Suprapubic skin (tissue), 4 donors: ENCODE results near the gene OSBPL9.

Experiments
- POLR2A ChIP-seq, 2 donors: fragments of 450-650 bp; IDR thresholded peaks; one replicate each; pipeline ENCODE4 v1.6.1; 2017; ENCODE audit warnings: antibody characterized with exemption in 2 of 2, mild to moderate bottlenecking in 2 of 2, moderate library complexity in 2 of 2
- POLR2AphosphoS5 ChIP-seq, 3 donors: sonication (generic); formaldehyde crosslinking; IDR thresholded peaks; one replicate each; pipeline ENCODE4 v1.6.1; 2017; ENCODE audit warnings: antibody characterized with exemption in 3 of 3
- TF ChIP-seq, protein P1 (sequence below), 2 donors: fragments of 200-600 bp in 1 of 2; fragments of 450-650 bp in 1 of 2; sonication (generic) in 1 of 2; IDR thresholded peaks; one replicate each; pipeline ENCODE4 v1.5.1; 2016 to 2019; ENCODE audit warnings: antibody characterized with exemption in 2 of 2, mild to moderate bottlenecking in 1 of 2, moderate library complexity in 1 of 2

DNA sequence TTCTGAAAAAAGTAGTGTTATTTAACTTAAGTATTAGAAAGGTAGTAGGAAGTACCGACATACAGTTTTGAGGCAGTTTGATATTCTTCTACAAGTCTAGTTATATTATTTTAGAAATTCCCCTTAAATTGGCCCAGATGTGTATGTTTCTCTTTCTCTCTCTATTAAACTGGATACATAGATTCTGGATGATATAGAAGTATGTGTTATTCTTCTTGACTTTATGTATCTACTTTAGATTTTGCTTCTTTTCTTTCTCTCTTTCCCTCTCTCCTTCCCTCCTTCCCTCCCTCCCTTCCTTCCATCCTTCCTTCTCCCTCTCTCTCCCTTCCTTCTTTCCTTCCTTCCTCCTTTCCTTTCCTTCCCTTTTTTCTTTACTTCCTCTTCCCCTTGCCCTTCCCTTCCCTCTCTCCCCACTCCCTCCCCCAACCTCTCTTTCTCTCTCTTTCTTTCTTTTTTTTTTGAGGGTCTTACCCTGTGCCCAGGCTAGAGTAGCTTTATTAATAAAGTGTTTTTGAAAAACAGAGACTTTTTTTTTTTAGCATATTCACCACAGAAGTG lies 124.3 kb downstream of the OSBPL9 start:
- TF ChIP-seq POLR2AphosphoS5 (IDR thresholded peaks at IDR 0.05) (no peak), POLR2A (IDR thresholded peaks at IDR 0.05) (no peak)
- TF ChIP-seq, protein P1, sequence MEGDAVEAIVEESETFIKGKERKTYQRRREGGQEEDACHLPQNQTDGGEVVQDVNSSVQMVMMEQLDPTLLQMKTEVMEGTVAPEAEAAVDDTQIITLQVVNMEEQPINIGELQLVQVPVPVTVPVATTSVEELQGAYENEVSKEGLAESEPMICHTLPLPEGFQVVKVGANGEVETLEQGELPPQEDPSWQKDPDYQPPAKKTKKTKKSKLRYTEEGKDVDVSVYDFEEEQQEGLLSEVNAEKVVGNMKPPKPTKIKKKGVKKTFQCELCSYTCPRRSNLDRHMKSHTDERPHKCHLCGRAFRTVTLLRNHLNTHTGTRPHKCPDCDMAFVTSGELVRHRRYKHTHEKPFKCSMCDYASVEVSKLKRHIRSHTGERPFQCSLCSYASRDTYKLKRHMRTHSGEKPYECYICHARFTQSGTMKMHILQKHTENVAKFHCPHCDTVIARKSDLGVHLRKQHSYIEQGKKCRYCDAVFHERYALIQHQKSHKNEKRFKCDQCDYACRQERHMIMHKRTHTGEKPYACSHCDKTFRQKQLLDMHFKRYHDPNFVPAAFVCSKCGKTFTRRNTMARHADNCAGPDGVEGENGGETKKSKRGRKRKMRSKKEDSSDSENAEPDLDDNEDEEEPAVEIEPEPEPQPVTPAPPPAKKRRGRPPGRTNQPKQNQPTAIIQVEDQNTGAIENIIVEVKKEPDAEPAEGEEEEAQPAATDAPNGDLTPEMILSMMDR (IDR thresholded peaks at IDR 0.05) = no peak
